HUES48 (cell line): Measurements from ENCODE around the gene CHMP2A.
"Not testable (repeated sequence)": the region's sequence is repeated elsewhere in the genome, so short reads cannot be mapped to it uniquely, and the experiment has no call there.

Source experiments
- H3K27ac ChIP-seq: one replicate; pipeline ENCODE4 v1.7.0; 2013; ENCODE audit warnings: low read depth, low read length, inconsistent platforms
- H3K27me3 ChIP-seq: 2 replicates; pipeline ENCODE4 v1.6.1; 2013; ENCODE audit warnings: mild to moderate bottlenecking, low read length; ENCODE audit not compliant: control insufficient read depth, insufficient read depth
- H3K36me3 ChIP-seq: 2 replicates; pipeline ENCODE4 v1.6.1; 2013; ENCODE audit warnings: low read length; ENCODE audit not compliant: control insufficient read depth, insufficient read depth
- H3K4me1 ChIP-seq: 2 replicates; pipeline ENCODE4 v1.6.1; 2013; ENCODE audit warnings: mild to moderate bottlenecking, low read length; ENCODE audit not compliant: control insufficient read depth, insufficient read depth
- H3K4me3 ChIP-seq: 2 replicates; pipeline ENCODE4 v1.5.1; 2013; ENCODE audit warnings: mild to moderate bottlenecking, low read depth, low read length
- H3K9ac ChIP-seq: 2 replicates; pipeline ENCODE4 v1.6.1; 2013; ENCODE audit warnings: mild to moderate bottlenecking, low read depth, low read length, moderate library complexity
- H3K9me3 ChIP-seq: 2 replicates; pipeline ENCODE4 v1.6.1; 2013; ENCODE audit warnings: low read length; ENCODE audit not compliant: control insufficient read depth, insufficient read depth

Gene CHMP2A

DNA sequence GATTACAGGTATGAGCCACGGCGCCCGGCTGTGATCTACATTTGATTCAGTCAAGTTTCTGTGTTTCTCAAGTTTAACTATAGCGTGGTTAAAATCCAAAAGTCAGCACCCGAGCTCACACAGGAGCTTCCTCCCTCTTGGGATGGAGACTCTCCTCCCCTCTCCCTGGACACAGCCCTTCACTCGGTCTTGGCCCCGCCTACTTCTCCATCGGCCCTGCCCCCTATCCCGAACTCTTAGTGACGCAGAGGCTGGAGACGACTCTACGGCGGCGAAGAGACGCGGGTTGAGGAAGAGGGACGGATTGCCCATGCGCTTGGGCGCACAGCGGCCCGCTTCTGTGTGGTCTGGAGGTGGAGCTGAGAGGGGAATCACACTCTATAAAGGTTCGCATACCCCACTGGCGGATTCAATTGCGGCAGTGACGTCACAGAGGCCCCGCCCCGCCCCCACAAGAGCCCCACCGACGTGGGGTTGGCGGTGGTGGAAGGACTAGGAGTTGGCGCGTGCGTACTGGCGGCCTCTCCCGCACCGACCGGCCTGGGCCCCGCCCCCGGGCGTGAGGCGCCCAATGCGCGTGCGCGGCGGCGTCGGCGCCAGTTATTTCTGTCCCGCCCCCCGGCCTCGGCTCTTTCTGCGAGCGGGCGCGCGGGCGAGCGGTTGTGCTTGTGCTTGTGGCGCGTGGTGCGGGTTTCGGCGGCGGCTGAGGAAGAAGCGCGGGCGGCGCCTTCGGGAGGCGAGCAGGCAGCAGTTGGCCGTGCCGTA is 10.9 kb downstream of the CHMP2A start, which contains the start of gene TRIM28:
Gene TRIM28 (plus strand): TSS at position 239 of the 765 bp plus-strand sequence. CDS start 694 bp downstream, outside the sequence.
- Histone ChIP-seq H3K4me1 (0 out of 2 replicates have a peak, but pooled peaks cover 5% of the 10 kb centered on the region), H3K36me3 (peaks cover 37% of the 10 kb centered on the region), H3K9me3 (no peaks in the 10 kb centered on the region), H3K27ac (peak within 1 kb of the TSS; percentile 99), H3K4me3 (peak within 1 kb of the TSS; percentile 97), H3K9ac (peak within 1 kb of the TSS; percentile 97), H3K27me3 (peaks cover 16% of the 10 kb centered on the region)

DNA sequence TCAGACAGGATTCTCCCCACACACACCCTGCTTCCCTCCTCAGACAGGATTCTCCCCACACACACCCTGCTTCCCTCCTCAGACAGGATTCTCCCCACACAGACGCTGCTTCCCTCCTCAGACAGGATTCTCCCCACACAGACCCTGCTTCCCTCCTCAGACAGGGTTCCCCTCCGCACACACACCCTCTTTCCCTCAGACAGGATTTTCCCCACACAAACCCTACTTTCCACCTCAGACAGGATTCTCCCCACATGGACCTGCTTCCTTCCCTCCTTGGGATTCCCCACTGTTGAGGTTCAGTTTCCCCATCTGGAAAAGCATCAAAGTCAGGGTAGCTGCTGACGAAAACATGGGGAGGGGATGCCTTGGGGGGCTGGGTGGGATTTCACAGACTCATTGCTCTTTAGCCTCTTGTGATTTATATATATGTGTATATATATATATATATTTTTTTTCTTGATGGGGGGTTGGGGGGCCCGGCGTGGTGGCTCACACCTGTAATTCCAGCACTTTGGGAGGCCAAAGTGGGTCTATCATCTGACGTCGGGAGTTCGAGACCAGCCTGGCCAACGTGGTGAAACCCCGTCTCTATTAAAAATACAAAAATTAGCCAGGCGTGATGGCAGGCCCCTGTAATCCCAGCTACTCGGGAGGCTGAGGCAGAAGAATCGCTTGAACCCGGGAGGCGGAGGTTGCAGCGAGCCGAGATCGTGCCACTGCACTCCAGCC is 12.1 kb downstream of the CHMP2A start:
- peaks cover 16% of the 10 kb centered on the region for H3K27me3 ChIP-seq
- H3K9ac ChIP-seq, H3K27ac ChIP-seq, H3K4me3 ChIP-seq, H3K9me3 ChIP-seq, H3K4me1 ChIP-seq: not testable (repeated sequence)
- H3K36me3 ChIP-seq, result peaks cover 25% of the 10 kb centered on the region

DNA sequence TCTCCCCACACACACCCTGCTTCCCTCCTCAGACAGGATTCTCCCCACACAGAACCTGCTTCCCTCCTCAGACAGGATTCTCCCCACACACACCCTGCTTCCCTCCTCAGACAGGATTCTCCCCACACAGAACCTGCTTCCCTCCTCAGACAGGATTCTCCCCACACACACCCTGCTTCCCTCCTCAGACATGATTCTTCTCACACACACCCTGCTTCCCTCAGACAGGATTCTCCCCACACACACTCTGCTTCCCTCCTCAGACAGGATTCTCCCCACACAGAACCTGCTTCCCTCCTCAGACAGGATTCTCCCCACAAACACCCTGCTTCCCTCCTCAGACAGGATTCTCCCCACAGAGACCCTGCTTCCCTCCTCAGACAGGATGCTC is 15.7 kb downstream of the CHMP2A start:
- not testable (repeated sequence) for H3K36me3 ChIP-seq, H3K9ac ChIP-seq, H3K4me1 ChIP-seq, H3K9me3 ChIP-seq, H3K27ac ChIP-seq
- Histone ChIP-seq H3K27me3 (peaks cover 16% of the 10 kb centered on the region), H3K4me3 (peak overlapping the region; percentile 41; the same call in 1 of the 2 replicates)

DNA sequence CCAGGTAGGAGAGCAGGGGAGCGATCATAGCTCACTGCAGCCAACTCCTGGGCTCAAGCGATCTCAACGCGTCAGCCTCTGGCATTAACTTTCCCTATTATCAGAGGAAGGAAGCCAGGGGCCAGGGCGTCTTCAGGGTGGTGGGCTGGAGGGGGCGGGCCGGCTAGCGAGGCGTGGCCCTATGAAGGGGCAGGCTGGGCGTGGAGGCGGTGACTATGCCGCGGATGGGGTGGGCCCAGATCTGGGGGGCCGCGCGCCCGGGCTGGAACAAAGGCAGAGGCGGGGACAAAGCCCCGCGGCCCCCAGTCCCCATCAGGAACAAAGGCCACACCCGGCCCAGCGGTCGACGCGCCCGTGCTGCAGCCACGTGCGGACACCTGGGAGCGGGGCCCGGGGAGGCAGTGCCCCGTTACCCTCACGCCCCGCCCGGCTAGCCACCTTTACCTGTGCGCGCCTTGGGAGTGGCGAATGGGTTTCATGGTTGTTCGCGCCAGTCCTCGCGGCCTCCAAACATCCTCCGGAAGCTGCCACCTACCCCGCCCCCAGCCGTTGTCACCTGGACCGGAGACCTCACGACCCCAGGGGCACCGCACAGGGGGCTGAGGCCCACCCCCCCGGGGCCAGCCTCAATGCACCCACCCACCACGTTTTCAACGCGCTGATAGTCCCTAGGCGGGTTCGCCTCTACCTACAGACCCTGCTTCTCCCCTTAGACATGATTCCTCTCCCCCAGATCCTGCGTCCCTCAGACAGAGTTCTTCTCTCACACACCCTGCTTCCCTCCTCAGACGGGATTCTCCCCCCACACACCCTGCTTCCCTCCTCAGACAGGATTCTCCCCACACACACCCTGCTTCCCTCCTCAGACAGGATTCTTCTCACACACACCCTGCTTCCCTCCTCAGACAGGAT is 16.4 kb downstream of the CHMP2A start:
- Histone ChIP-seq H3K27ac (peak overlapping the region; percentile 94), H3K4me1 (peaks cover 2% of the 10 kb centered on the region; the same call in 1 of the 2 replicates), H3K9me3 (no peaks in the 10 kb centered on the region), H3K27me3 (peaks cover 16% of the 10 kb centered on the region), H3K9ac (peak overlapping the region; percentile 57), H3K4me3 (peak overlapping the region; percentile 41), H3K36me3 (no peaks in the 10 kb centered on the region)

DNA sequence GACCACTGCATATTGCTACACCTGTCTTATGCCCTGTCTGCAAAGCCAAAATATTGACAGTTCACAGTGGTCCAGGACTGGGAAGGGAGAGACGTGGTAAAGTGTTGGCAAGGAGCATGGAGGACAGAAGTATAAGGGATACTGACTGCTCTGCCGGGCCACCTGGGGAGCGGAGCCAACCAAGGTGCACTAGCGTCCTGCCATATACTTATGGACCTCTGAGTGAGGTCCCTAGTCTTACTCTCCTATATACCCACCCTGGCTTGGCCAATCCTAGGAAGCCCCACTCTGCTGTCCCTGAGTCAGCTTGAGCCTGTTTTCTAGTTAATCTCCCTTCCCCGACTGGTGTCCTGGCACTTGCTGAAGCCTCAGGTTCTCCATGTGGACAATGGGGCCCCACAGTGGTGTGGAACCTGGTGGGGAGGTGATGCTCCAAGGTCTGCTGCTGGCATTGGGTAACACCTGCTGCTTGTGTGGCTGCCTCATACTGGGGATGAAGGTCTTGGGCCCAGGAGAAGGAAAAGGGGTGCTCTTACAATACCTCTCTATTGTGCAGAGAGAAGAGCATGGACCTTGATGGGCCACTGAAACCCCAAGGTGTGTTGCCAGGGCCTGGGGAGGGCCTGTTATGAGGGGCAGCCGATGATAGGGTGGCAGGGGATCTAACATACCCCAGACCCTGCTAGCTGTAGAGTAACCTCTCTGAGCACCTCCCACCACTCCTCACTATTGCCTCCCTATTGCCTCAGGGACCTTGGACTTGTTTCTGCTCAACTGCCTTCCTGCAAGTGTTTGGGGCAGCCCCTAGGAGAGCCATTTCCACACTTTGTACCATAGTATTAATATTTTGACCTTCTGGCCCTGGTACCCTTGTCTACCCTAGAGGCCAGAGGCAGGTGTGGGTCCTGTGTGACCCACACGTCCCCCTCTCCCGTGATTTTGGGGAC is 17.8 kb downstream of the CHMP2A start:
- Histone ChIP-seq H3K9ac (no peak overlapping the region), H3K27me3 (peaks cover 9% of the 10 kb centered on the region), H3K4me1 (peaks cover 2% of the 10 kb centered on the region; the same call in 1 of the 2 replicates), H3K27ac (no peak overlapping the region), H3K4me3 (no peak overlapping the region), H3K9me3 (no peaks in the 10 kb centered on the region), H3K36me3 (no peaks in the 10 kb centered on the region)

DNA sequence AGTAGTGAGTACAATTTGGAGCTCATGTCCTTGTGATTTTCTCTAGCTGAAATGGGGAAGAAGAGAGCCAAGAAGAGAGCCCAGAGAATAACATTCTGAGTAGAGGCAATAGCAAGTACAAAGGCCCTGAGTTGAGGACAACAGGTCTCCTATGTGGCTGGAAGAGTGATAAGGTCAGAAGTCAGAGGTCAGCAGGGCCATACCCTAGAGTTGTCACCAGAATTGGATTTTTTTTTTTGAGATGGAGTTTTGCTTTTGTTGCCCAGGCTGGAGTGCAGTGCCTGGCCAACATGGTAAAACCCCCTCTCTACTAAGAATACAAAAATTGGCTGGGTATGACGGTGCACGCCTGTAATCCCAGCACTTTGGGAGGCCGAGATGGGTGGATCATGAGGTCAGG is 19.0 kb downstream of the CHMP2A start:
- H3K27me3 ChIP-seq, result peaks cover 12% of the 10 kb centered on the region; the same call in 1 of the 2 replicates
- no peaks in the 10 kb centered on the region for H3K9me3 ChIP-seq
- H3K9ac ChIP-seq, result no peak overlapping the region
- peaks cover 2% of the 10 kb centered on the region; the same call in 1 of the 2 replicates for H3K4me1 ChIP-seq
- no peak overlapping the region for H3K4me3 ChIP-seq
- H3K27ac ChIP-seq, result no peak overlapping the region
- H3K36me3 ChIP-seq, result no peaks in the 10 kb centered on the region

DNA sequence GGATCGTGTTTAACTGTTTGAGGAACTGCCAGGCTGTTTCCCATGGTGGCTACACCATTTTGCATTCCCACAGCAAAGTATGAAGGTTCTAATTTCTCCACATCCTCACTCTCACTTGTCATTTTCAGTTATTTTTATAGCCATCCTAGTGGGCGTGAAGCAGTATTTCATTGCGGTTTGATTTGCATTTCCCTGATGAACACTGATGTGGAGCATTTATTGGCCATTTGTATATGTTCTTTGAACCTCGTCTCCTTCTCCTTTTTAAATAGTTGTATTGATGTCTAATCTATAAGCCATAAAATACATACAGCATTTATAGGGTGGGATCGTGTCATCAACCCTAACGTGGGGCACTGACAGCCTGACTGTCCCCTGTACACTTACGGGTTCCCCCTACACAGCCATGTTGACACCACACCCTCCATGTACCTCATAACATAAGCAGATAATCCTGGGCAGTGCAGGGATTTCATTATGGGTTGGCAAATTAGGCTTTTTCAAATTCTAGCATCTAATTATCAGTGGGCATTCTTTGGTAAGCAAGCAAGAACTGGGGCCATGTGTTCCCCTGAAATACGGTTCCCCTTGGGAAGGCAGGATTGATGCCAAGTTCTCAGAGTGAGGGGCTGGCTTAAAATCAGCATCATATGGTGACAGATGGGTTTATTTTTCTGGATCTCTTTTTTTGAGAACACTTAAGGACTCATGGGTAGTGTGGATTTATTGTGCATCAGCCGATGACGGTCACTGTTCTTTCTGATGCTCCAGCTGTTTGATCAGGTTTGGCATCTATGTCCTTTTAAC is 23.7 kb downstream of the CHMP2A start:
- H3K9ac ChIP-seq, result no peak overlapping the region
- H3K9me3 ChIP-seq, result no peaks in the 10 kb centered on the region
- no peaks in the 10 kb centered on the region for H3K36me3 ChIP-seq
- peaks cover 5% of the 10 kb centered on the region; the same call in 1 of the 2 replicates for H3K27me3 ChIP-seq
- no peak overlapping the region for H3K27ac ChIP-seq
- H3K4me1 ChIP-seq, result no peaks in the 10 kb centered on the region
- H3K4me3 ChIP-seq, result no peak overlapping the region

DNA sequence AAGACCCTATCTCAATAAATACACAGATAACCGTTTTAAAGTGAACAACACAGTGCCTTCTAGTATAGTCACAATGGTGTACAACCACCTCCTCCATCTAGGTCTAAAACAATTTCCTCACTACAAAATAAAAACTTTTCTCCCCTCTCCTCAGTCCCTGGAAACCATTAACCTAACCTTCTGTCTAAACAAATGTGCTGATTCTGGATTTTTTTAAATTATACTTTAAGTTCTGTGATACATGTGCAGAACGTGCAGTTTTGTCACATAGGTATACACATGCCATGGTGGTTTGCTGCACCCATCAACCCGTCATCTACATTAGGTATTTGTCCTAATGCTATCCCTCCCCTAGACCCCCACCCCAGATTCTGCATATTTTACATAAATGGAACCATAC is 25.5 kb downstream of the CHMP2A start:
- H3K4me3 ChIP-seq, result no peak overlapping the region
- no peak overlapping the region for H3K27ac ChIP-seq

DNA sequence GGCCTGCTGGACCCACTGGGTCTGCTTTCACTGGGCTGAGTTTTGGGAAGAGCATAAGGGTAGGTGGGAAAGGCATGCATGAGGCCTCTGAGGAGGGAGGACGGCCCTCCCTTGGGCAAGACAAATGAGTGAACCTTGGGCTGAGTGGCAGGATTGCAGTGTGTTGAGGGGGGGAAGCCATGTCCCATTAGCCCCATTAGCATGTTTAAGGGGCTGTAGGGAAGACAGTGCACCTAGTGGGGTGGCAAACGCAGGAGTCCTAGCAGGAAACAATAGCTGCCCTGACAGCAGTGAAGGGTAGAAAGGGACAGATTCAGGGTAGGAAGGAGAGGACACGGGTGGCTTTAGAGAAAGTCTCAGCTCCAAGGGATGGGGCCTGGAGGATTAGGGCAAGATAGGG is 32.2 kb downstream of the CHMP2A start:
- H3K27ac ChIP-seq, result no peak overlapping the region
- H3K36me3 ChIP-seq, result no peaks in the 10 kb centered on the region
- H3K4me3 ChIP-seq, result no peak overlapping the region
- H3K27me3 ChIP-seq, result no peaks in the 10 kb centered on the region
- H3K9ac ChIP-seq, result no peak overlapping the region
- H3K9me3 ChIP-seq, result no peaks in the 10 kb centered on the region
- H3K4me1 ChIP-seq, result peaks cover 22% of the 10 kb centered on the region

More for the DNA sequence above, 25.5 kb downstream of the CHMP2A start:
- H3K36me3 ChIP-seq, result no peaks in the 10 kb centered on the region
- no peaks in the 10 kb centered on the region for H3K9me3 ChIP-seq
- peaks cover 5% of the 10 kb centered on the region; the same call in 1 of the 2 replicates for H3K27me3 ChIP-seq
- no peak overlapping the region for H3K9ac ChIP-seq
- H3K4me1 ChIP-seq, result peaks cover 9% of the 10 kb centered on the region; the same call in 1 of the 2 replicates
